Right atrium auricular region (tissue), 2 donors: ENCODE measurements around the gene C11orf68. TPM values are rescaled to one million over a fixed set of nuclear protein-coding genes. Genes with fewer than 3 reads are reported as not detected.

Experiments used
- DNase-seq: peaks from one replicate; pipeline ENCODE4 v3.0.0-alpha.2; 2019; ENCODE audit warnings: low spot score
- H3K27ac ChIP-seq, 2 donors: fragments of 200-600 bp; sonication (generic); 1 replicate in 1 of 2; 2 replicates in 1 of 2; pipeline ENCODE4 v1.5.1; 2016 to 2019
- H3K27me3 ChIP-seq, 2 donors: fragments of 200-600 bp; sonication (generic); one replicate each; pipeline versions ENCODE4 v1.5.1 to v1.6.0; 2017 to 2019
- H3K36me3 ChIP-seq: fragments of 200-600 bp; sonication (generic); one replicate; pipeline ENCODE4 v1.5.1; 2016
- H3K4me1 ChIP-seq, 2 donors: fragments of 200-600 bp; sonication (generic); one replicate each; pipeline versions ENCODE4 v1.5.1 to v1.6.0; 2017 to 2019
- H3K4me3 ChIP-seq, 2 donors: fragments of 200-600 bp; sonication (generic); 1 replicate in 1 of 2; 2 replicates in 1 of 2; pipeline ENCODE4 v1.5.1; 2017 to 2019; ENCODE audit warnings: mild to moderate bottlenecking in 1 of 2, moderate library complexity in 1 of 2
- H3K9me3 ChIP-seq, 2 donors: fragments of 200-600 bp; sonication (generic); one replicate each; pipeline ENCODE4 v1.5.1; 2019
- total RNA-seq, 2 donors: library from RNA; depleted of rRNA; stranded (reverse); fragments of >200 nt; gene quantifications; one replicate each; pipeline ENCODE4 v1.1.0, GENCODE V29; 2016
- TF ChIP-seq, protein P1 (sequence below), 2 donors: fragments of 200-600 bp; sonication (generic); IDR thresholded peaks; one replicate each; pipeline ENCODE4 v1.5.1; 2019; ENCODE audit warnings: antibody characterized with exemption in 2 of 2

Gene C11orf68
- total RNA-seq, 2 donors from 2014 or later: 13.9 to 23.5 TPM

DNA sequence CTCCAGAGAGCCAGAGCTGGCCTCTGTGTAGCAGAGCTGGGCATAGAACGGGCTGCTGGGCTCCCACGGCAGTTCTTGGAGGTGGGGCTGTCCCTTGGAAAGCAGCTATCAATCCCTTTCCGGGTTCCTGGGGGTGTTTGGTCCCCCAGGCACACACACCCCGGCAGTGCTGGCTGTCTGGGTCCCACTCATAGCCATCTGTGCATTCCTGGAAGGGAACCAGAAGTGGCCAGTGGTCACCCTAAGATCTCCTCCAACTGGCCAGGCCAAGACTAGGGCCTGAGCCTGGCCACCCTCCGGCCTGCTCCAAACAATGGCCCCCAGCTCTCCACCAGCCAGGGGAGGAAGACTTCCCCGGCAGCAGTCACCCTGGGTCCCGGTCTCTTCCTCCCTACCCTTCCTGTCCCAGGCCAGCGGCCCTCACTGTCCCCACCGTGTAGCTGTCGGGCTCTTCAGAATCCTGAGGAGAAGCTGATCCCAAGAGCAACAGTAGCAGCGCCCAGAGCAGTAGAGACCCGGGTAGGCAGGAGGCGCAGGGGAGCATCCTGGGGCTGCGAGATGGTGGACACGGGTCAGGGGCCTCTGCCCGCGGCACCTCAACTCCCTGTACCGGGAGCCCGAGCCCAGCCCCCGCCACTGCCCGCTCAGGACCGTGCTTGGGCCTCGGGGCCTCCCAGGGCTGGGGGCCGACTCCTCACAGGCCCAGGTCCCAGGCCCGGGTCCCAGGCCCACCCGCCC is 46.9 kb downstream of the C11orf68 start:
- peaks cover 0 to 35% of the 10 kb centered on the region in 2 donors for H3K4me1 ChIP-seq
- H3K27ac ChIP-seq: peak overlapping the region; percentile 89 to 97
- H3K4me3 ChIP-seq: peak overlapping the region; percentile 60 to 61
- no peaks in the 10 kb centered on the region for H3K27me3 ChIP-seq
- TF ChIP-seq, protein P1, sequence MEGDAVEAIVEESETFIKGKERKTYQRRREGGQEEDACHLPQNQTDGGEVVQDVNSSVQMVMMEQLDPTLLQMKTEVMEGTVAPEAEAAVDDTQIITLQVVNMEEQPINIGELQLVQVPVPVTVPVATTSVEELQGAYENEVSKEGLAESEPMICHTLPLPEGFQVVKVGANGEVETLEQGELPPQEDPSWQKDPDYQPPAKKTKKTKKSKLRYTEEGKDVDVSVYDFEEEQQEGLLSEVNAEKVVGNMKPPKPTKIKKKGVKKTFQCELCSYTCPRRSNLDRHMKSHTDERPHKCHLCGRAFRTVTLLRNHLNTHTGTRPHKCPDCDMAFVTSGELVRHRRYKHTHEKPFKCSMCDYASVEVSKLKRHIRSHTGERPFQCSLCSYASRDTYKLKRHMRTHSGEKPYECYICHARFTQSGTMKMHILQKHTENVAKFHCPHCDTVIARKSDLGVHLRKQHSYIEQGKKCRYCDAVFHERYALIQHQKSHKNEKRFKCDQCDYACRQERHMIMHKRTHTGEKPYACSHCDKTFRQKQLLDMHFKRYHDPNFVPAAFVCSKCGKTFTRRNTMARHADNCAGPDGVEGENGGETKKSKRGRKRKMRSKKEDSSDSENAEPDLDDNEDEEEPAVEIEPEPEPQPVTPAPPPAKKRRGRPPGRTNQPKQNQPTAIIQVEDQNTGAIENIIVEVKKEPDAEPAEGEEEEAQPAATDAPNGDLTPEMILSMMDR (IDR thresholded peaks at IDR 0.05): no peak
- H3K36me3 ChIP-seq: peaks cover 22% of the 10 kb centered on the region
- no peaks in the 10 kb centered on the region for H3K9me3 ChIP-seq
- DNase-seq: no peak

DNA sequence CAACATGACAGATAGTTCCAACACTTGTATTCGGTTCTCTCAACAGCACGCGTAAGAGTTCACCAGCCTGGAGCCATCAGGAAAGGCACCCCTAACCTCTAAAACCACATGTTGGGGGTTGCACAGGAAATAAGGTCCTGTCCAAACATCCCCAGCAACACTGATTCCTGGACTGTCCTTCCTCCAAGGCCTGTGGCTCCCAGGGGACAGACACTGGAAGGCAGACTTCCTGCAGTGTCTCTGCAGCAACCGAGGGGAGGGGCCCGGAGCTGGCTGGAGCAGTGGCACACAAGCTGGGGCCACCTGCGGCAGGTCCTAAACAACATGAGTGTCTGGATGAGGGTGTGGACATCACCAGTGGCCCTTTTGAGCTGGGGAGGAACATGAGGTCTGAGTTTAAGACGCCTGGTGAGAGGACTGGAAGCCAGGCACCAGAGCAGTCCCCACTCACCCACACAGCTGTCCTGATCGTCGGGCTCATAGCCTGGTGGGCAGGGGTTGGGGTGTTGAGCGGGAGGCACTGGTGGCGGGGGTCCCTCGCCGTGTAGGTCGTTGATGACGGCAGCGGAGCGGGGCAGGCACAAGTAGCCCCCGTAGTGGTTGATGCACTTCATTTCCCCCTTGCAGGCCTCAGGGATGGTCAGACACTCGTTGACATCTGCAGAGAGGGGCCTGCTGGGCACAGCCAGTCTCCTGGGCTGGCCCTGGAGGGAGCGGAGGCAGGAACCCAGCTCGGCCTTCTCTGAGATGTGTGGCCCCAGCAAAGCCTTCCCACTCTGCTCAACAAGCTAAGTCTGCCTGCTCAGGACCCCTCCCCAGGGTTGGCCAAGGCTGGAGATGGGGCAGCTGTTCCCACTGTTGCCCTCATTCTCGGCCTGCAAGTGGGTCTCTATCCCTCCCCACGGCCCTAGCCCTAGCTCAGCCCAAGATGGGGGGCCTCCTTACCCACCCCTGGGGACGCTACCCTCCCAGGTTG is 47.9 kb downstream of the C11orf68 start:
- H3K4me1 ChIP-seq: peaks cover 0 to 35% of the 10 kb centered on the region in 2 donors
- H3K27me3 ChIP-seq: no peaks in the 10 kb centered on the region
- peaks cover 32% of the 10 kb centered on the region for H3K36me3 ChIP-seq
- no peaks in the 10 kb centered on the region for H3K9me3 ChIP-seq
- DNase-seq: no peak
- H3K27ac ChIP-seq: peak overlapping the region; percentile 89 to 97
- peak overlapping the region in 1 of 2 donors; percentile 60 for H3K4me3 ChIP-seq
- TF ChIP-seq, protein P1 (IDR thresholded peaks at IDR 0.05): no peak

DNA sequence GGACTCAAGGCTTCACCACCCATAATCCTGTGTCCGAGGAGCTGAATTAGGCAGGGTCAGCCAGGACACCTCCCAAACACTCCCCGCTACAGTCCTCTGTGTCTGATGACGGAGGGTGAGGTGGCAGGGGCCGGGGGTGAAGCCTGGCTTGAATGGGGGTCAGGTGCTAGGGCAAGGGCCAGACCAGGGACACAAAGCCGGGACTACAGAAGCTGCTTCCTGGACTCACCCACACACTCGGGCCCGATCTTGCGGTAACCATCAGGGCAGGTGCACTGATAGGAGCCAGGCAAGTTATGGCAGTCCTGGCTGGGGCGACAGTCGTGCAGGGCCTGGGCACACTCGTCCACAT is 48.6 kb downstream of the C11orf68 start:
- H3K36me3 ChIP-seq: peaks cover 39% of the 10 kb centered on the region
- H3K4me3 ChIP-seq: no peak overlapping the region
- no peaks in the 10 kb centered on the region for H3K27me3 ChIP-seq
- DNase-seq: no peak
- no peak overlapping the region for H3K27ac ChIP-seq
- peaks cover 0 to 35% of the 10 kb centered on the region in 2 donors for H3K4me1 ChIP-seq
- no peaks in the 10 kb centered on the region for H3K9me3 ChIP-seq
- TF ChIP-seq, protein P1 (IDR thresholded peaks at IDR 0.05): no peak

DNA sequence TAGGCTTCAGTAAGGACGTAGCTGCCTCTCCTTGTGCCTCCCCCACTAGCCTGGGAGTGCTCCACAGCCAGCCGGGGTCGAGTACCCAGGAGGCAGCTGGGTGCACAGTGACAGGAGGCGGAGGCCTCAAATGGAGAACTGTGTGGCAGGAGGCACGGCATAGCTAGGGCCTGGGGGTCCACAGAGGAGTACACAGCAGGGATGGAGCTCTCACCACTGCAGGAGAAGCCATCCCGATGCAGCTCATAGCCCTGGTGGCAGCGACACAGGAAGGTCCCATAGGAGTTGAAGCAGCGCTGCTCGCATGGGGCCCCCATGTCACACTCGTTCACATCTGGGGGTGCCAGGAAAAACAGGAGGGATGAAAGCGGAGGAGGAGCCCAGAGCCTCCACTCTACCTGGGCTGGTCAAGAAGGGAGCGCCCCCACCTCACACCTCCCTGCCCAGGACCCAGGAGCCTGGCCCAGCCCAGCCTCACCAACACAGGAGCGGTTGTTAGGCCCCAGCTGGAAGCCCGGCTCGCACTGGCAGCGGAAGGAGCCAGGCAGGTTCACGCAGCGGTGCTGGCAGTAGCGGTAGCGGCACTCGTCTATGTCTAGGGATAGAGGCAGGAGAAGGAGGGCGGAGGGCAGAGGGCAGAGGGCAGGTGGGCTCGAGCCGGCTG is 49.1 kb downstream of the C11orf68 start:
- Histone ChIP-seq H3K9me3 (no peaks in the 10 kb centered on the region), H3K27me3 (no peaks in the 10 kb centered on the region), H3K4me1 (peaks cover 0 to 35% of the 10 kb centered on the region in 2 donors), H3K4me3 (no peak overlapping the region), H3K36me3 (peaks cover 44% of the 10 kb centered on the region), H3K27ac (no peak overlapping the region)
- TF ChIP-seq, protein P1 (IDR thresholded peaks at IDR 0.05): no peak
- no peak for DNase-seq

DNA sequence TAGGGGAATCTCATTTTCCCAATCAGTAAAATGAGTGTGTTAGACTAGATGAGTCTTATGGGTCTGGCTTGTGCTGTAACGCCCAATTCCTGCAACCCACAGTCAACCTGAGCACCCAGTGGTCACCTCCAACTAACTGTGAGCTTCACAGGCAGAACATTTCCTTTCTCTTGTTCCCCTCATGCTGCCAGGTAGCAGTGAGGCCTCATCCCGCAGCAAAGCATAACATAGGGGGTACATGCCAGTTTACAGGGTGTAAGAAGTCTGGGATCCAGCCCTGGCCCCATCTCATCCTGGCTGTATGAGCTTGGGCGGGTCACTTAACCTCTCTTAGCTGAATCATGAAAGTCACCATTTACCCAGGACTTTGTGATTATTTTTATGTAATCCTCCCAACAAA is 50.0 kb downstream of the C11orf68 start:
- no peak for DNase-seq
- no peaks in the 10 kb centered on the region for H3K9me3 ChIP-seq
- H3K4me1 ChIP-seq: peaks cover 0 to 35% of the 10 kb centered on the region in 2 donors
- TF ChIP-seq, protein P1 (IDR thresholded peaks at IDR 0.05): no peak
- no peak overlapping the region for H3K4me3 ChIP-seq
- peaks cover 53% of the 10 kb centered on the region for H3K36me3 ChIP-seq
- H3K27ac ChIP-seq: no peak overlapping the region
- no peaks in the 10 kb centered on the region for H3K27me3 ChIP-seq
